ENCODE results near the gene GRIP1.

GRIP1 gene

DNA sequence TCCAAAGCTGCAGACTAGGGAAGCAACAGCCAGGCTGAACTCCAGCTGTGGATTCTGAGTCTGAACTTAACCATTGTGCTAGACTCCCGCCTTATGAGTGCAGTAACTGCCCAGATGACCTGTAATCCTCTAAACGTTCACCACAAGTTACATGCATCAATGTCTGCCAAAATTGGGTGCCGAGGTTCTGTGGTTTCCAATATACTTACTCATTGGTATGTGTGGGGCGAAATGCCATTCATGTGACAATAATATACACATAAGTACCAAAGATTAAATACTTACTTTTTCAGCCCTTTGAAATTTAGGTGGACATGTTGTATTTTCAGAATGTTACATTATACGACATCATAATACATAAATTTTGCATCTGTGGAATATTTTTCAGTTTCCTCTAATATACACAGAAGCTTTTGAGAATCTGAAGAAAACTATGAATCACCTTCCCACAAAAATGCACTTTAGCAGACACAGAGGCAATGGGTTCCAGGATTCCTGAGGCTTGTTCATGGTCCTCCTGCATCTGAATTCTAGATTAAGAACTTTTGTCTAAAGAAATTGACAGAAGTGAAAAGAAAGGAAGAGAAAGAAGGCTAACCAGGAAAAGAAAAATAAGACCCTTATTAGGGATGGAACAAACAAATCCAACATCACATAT, 31.7 kb downstream of the GRIP1 start:
- DNase-seq (ENCODE audit: low read depth), result no peak

DNA sequence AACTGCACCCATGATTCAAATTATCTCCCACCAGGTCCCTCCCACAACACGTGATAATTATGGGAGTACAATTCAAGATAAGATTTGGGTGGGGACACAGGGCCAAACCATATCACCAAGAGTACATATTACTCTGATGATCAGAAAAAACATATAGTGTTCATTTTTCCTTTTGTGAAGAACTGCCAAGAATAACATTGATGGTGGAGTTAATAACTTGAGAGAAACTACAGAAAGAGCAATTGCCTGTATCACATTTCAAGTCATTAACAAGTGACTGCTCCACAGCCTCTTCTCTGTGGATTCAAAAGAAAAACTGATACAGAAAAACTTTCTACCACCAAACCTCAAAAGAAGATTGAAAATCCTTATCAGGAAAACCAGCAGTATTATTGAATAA, 34.7 kb downstream of the GRIP1 start:
- no peak for DNase-seq (ENCODE audit: low read depth)

DNA sequence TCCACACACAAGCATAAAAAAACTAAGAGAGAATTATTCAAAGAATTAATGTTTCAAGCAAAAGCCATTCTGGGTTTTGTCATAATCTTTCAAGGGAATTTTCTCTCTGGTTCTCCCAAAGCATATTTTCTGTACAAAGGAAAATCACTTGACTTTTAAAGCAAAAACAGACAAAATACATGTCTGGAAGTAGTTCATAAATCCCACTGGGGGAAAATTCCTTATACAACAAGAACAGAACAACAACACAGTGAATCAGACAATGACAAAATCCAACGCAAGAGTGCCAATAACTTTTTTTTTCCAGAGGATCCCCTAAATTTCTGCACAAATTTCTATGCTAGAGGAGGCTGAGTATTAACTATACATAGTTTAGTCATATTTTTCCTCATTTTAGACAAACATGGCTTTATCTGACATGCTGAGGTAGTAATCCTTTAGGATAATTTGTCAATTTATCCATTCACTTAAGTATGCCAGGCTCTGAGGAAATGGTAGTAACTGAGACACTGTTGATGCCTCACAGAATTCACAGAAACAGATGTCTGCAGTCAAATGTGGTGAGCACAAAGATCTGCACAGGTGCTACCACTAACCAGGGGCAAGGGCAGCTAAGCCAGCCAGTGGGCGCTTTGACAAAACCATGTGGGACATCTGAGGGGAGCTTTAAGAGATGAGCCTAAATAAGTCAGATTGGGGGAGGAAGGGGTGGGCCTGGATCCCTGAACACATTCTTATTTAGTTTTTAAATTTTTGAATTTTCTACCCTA, 38.0 kb downstream of the GRIP1 start:
- DNase-seq (ENCODE audit: low read depth), result no peak

DNA sequence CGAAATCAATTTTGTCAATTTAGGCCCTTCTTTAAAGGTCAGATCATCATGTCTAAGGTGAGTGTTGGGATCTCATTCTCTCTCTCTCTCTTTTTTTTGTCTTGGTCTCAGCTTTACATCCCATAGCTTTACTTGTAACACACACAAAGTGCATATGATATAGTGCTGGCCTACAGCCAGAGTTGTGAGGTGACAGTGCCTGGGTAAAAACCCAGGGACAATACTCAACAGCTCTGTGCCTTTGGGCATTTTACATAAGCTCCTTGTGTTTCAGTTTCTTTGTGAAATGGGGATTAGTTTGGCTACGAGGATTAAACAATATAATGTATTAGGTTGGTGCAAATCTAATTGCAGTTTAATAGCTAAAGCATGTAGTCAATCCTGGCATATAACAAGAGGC, 40.2 kb downstream of the GRIP1 start:
- DNase-seq (ENCODE audit: low read depth), result no peak

DNA sequence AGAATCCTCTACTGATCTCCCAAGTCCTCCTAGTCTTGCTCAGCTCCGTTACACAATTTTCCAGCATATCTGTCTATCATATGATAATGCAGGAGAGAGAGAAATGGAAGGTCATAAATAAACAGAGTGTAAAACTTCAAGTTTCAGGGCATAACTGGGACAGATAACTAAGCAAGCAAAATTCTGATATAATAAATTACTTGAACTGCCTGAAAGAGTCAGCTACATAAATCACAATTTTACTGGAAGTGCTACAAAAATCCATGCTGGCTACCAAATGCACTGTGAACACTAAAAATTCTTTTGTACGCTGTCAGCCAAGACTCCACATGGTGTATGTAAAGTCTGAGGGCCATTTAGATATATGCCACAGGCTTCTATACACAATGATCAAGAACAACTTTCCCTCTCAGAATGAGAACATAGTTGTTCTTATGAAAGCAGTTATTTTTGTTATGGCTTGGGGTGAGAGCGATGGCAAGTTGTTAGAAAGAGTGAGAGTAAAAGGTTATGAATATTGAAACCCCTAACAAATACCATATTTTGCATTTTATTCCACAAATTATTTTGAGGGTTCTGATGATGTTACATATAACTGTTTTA, 41.1 kb downstream of the GRIP1 start:
- no peak for DNase-seq (ENCODE audit: low read depth)

DNA sequence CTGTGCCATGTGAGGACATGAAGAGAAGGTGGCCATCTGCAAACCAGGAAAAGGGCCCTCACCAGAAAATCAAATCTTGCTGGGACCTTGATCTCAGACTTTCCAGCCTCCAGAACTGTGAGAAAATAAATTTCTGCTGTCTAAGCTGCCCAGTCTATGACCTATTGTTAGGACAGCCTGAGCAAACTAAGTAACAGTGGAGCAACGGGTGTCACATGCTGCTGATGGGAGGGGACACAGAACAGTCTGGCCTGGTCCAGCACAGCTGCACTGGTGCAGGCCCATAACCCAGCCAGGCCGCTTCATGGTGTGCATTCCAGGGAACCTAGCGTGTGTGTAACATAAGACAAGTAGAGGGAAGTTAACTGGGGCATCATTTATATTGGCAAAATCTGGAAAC, 42.1 kb downstream of the GRIP1 start:
- no peak for DNase-seq (ENCODE audit: low read depth)

DNA sequence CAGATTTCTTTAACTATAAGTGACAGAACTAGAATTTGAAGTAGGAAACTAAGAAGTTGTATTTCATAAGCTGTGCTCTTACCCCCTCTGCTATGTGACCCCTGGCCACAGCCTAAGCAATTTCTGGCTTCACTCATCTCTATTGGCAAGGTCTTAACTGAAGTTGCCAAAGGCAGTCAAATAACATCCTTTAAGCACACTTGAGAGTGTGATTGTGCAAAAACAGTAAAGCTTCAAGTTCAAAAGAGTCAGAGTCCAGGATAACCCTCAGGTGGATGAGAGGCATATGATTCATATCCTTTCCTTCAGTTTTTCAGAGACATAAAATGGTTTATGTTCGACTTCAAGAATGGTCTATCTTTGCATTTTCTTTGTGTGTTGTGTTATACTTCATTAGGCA, 45.2 kb downstream of the GRIP1 start:
- DNase-seq (ENCODE audit: low read depth), result no peak

DNA sequence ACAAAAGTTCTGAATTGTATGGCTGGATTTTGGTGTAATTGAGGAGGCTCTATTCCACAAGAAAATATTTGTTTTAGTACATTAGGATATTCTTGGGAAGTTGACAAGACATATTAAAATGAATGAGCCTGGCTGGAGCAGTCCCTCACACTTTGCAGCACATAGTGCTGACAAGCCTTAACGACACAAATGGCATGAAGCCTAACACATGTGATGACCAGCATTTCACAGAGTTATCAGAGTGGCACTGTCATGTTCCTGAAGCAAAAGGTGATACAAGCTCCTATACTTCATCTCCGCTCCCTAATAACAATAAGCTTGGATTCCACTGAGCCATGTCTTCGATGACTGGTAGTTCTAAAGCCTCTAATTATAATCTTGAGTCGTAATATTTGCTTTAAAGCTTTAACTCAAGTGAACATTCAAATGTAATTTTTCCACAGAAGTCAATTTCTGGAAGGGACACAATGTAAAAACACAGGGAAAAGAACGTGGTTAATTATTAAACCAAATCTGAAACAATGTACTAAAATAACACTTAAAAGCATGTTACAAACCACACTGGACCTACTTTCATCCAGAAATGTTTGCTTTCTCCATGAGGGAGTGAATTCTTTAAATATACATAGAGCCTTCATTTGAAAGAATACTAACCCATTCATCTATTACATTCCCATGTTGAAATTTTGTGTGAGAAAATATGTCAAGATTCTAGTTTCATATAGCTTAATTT, 49.6 kb downstream of the GRIP1 start:
- no peak for DNase-seq (ENCODE audit: low read depth)

DNA sequence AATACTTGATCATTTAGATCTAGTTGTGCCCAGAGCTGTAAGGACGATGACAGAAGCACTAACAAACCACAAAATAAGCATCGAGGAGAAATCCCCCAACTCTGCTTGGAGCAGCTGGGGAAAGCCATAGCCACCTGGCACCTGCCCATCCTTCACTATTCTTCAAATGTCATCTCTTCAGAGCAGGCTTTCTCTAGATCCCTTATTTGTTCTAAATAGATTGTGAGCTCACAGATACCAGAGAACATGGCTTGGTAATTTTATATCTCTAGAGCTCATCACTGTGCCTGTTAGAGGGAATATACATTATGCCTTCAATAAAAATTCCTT, 50.9 kb downstream of the GRIP1 start:
- DNase-seq (ENCODE audit: low read depth), result no peak

DNA sequence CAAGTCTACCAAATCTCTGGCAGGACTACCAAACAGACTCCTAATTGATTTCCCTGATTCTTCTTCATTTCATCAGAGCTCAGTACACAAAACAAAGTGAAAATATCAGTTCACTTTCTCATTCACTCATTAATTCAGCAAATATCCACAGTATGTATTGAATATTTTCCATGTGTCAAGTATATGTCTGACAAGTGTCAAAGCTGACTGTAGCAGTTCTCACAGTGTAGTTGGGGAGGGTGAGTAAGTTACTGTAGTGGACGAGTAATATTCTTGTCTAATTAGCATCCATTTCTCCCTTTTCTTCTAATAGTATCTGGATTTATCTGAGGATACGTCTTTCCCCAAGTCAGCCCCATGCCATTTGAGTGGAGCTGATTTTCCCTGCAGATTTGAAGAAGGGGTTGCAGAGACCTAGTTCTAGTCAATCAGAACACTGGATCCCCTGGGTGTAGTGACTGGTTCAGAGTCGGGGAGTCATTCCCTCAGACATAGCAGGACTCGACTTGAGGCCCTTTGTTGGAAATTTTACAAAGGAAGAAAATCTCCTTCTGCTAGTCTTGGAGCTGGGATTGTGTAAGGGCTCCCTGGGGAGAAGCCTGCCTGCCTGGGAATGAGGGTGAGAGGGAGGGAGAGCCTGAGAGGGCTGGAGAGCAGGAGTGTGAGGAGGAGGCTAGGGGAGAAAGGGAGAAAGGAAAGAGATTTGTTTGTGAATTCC, 51.4 kb downstream of the GRIP1 start:
- no peak for DNase-seq (ENCODE audit: low read depth)

DNA sequence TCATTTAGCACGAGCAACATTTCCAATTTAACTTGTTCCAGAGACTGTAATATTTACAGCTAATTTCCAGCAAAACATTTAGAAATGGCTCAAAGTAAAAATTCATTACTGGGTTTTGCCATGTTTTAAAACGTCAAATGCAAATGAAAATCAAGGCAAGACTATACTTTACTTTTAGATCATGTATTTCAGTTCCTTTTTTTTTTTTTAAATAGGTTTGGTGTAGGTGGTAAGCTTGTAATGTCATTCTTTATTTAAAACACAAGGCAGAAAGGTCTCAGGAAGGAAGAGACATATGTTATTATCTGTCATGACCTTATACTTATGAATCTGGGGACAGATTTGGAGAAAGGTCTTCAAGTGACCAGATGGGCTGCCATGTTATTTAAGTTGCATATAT, 54.1 kb downstream of the GRIP1 start:
- no peak for DNase-seq (ENCODE audit: low read depth)

DNA sequence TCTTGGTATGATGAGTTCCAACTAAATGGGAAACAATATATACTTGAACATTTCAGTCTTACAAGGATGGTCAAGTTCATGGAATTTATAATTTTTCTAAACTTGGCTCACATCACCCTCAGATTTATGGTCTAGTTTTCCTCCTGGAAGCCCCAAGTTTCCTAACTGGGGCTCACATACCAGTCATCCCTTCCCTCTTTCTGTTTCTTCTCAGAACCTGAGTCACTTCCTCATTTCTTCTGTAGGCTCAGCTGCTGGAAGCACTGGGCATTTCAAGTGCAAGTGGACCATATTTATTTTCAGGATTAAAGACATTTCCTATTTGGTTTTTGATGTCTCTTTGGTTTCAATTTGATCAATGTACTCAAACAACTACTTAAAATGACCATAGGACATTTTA, 55.4 kb downstream of the GRIP1 start:
- DNase-seq (ENCODE audit: low read depth), result no peak

DNA sequence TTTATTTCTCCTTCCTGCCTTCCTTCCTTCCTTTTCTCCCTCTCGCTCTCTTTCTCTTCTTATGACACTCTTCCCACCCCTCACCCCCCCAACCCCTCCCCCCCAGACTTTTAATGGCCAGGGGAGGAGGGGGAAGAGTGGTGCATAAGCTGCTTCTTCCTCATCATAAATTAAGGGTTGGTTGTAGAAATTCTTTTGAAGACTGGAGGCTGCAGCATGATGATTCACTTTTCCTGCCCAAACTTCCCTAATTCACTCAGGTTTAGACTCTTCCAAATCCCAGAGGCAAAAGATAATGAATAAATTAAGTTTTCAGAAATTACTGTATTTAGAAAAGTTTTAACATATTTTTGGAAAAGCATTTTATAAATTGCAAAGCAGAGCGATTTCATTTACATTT, 58.2 kb downstream of the GRIP1 start:
- DNase-seq (ENCODE audit: low read depth), result no peak

DNA sequence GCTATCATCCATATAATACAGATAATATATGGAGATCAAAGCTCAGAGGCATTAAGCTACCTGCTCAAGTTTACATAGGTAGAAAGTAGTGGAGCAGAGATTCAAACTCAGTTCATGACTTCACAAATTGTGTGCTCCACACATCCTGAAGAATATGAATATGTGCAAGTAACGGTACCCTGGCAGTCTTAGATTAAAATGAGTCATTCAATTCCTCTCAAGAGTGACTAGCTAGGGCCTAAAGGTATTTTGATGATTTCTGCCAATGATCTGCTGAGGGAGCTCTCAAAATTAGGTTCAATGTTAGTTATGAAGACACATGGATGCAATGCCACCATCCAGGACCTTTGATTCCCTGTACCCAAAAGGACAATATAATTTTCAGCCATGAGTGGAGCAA, 58.9 kb downstream of the GRIP1 start:
- no peak for DNase-seq (ENCODE audit: low read depth)

DNA sequence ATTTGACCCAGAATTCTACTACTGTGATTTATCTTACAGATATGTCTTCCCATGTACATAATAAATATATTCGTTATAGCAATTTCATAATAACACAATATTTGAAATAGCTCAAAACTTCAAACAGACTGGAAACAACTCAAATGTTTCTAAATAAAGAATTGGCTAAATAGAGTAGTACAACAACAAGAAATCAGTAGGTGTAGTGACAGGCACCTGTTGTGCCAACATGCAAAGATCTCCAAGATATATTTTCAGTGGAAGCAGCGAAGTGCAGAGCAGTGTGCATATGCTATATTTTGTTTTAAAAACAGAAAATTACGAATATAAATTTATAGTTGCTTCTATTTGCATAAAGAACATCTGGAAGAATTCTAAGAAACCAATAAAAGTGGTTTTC, 60.9 kb downstream of the GRIP1 start:
- DNase-seq (ENCODE audit: low read depth), result no peak

DNA sequence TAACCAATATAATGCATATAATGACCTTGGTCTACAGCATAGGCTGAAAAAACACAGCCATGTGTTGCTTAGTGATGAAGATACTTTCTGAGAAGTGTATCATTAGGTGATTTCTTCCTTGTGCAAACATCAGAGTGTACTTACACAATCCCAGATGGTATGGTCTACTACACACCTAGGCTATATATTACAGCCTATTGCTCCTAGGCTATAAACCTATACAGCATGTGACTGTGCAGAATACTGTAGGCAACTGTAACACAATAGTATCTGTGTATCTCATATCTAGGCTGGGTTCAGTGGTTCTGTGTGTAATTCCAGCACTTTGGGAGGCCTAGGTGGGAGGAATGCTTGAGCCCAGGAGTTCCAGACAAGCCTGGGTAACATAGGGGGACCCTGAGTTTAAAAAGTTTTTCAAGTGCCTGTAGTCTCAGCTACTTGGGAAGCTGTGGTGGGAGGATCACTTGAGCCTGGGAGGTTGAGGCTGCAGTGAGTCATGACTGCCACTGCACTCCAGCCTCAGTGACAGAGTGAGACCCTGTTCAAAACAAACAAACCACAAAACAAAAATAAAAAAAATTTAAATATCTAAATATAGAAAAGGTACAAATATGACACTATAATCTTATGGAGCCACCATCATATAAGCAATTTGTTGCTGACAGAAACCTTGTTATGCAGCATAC, 66.6 kb downstream of the GRIP1 start:
- DNase-seq (ENCODE audit: low read depth), result no peak

DNA sequence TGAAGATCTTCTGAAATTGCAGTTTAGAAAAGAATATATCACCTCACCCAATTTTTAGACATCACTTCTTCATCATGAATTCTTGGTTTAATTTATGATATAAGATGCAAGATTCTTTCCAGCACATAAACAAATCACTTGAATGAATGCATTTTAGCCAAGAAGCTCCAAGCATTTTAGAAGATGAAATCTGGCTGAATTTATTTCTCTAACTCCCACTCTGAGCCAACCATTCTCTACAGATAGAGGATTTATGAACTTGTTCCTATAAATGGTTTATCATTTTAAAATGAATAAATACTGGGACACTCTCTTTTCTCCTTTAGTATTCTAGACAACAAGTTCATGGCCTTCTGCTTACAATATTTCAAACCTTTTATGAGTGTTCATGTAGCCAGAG, 71.7 kb downstream of the GRIP1 start:
- DNase-seq (ENCODE audit: low read depth), result no peak

DNA sequence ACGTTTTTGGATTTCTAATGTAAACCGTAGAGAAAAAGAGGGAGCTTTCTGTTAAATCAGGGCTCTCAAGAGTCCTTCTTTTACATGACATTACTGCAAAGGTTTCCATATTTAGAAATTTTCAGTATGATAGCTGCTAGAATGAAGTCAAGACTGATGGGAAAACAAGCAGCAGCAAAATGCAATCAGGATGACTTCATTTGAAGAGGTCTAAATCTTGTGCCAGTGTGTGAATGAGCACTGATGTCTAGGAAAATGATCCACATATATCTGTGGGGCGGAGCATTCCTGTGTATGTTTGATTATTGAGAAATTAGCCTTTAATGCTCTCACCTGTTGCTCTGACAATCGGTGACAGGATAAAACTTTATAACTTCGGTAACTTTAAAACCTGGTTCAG, 73.6 kb downstream of the GRIP1 start:
- no peak for DNase-seq (ENCODE audit: low read depth)

DNA sequence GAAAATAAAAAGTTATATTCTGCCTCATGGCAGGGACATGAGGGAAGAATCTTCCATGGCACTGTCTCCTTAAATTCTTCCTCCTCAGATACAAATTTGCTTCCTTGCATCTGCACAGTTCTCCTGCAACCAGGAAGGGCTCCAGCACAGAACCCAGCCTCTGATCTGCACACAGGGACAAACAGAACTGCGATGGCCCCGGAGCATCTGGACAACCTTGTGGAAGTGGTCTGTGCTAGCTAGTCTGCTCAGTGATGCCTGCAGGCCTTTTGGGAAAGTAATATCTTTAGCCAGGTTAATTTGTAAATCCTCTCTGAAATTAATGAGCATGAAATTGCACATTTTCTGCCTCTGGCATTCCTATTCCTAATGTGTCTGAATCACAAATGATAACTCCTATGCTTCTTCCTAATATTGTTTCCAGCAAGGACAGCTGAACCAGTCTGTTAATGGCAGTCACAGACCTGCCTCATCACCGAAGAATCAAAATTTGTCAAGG, 74.8 kb downstream of the GRIP1 start:
- DNase-seq (ENCODE audit: low read depth), result no peak

DNA sequence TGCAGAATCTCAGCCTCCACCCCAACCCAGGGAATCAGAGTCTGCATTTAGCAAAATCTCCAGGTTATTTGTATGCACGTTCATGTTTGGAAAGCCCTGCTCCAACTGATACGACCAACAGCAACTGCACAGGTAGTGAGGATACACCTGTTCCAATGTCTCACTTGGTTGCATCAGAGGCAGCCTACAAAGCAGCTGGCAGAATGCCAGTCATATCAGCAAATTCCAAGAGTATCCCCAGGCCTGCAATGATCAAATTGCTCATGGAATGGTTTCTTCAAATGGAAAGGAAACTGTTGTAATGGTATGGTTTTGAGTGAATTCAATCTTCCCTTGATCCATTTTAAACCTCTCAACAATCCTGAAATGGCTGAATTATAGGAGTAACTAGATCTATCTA, 75.4 kb downstream of the GRIP1 start:
- DNase-seq (ENCODE audit: low read depth), result no peak

DNA sequence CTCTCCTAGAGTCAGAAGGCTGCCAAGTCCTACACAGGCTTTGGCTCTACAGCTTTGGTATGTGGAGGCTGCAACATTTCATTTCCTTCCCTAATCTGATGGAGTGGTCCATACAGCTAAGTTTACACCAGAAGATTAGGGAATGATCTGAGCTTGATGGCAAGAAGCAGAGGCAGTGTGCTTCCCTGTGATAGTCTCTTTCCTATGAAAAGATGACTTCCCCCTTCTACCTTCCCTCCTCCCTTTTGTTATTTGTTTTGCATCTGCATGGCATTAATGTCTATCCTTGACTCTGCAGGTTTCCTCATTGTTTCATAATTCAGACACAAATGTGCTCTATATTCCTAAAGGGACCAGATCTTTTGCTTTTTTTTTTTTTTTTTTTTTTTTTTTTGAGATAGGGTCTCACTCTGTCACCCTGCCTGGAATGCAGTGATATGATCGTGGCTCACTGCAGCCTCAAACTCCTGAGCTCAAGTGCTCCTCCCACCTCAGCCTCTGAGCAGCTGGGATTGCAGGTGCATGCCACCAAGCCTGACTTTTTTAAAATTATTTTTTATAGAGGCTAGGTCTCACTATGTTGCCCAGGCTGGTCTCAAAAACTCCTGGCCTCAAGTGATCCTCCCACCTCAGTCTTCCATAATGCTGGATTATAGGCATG, 76.3 kb downstream of the GRIP1 start:
- no peak for DNase-seq (ENCODE audit: low read depth)

Data from activated T-helper 1 cell treated with Interleukin-2 at 50 U/mL for 16 hours (primary cell).